Tibial artery (tissue), 4 donors: ENCODE results near the gene GRM3.

Experiments
- DNase-seq, 2 donors: peaks; one replicate each; pipeline ENCODE4 v3.0.0-alpha.2; 2019
- H3K27ac ChIP-seq, 2 donors: fragments of 200-600 bp; sonication (generic) in 1 of 2; 1 replicate in 1 of 2; 2 replicates in 1 of 2; pipeline ENCODE4 v1.5.1; 2018 to 2019; ENCODE audit warnings: mild to moderate bottlenecking in 1 of 2
- H3K27me3 ChIP-seq, 2 donors: fragments of 200-600 bp; sonication (generic) in 1 of 2; one replicate each; pipeline versions ENCODE4 v1.5.1 to v1.6.0; 2016 to 2019
- H3K36me3 ChIP-seq, 3 donors: fragments of 200-600 bp; sonication (generic) in 2 of 3; one replicate each; pipeline ENCODE4 v1.5.1; 2016 to 2019; ENCODE audit warnings: mild to moderate bottlenecking in 2 of 3
- H3K4me1 ChIP-seq, 4 donors: fragments of 200-600 bp; sonication (generic) in 2 of 4; 1 replicate in 3 of 4; 2 replicates in 1 of 4; pipeline ENCODE4 v1.5.1; 2016 to 2019
- H3K4me3 ChIP-seq, 2 donors: fragments of 200-600 bp; sonication (generic) in 1 of 2; 1 replicate in 1 of 2; 2 replicates in 1 of 2; pipeline ENCODE4 v1.5.1; 2018 to 2019; ENCODE audit warnings: mild to moderate bottlenecking in 2 of 2
- H3K9me3 ChIP-seq, 3 donors: fragments of 200-600 bp; sonication (generic) in 1 of 3; one replicate each; pipeline ENCODE4 v1.5.1; 2016 to 2019
- CTCF ChIP-seq, 2 experiments: fragments of 200-600 bp in 1 of 2; fragments of 450-650 bp in 1 of 2; IDR thresholded peaks; one replicate each; pipeline ENCODE4 v1.5.1; 2017 to 2019; ENCODE audit warnings: antibody characterized with exemption in 2 of 2, mild to moderate bottlenecking in 1 of 2, moderate library complexity in 1 of 2
- intact Hi-C: fragments of 100-400 bp; cut with DNase I; formaldehyde crosslinking; loops from one replicate; pipeline ENCODE4 v1.15.0; 2023; ENCODE audit warnings: low total_unique reads

The GRM3 gene

GRCh38 chr7:86837235-86837634 lies 193.5 kb downstream of the GRM3 start:
- Histone ChIP-seq H3K36me3 (no peaks in the 10 kb centered on the region), H3K27me3 (no peaks in the 10 kb centered on the region), H3K4me1 (no peaks in the 10 kb centered on the region), H3K4me3 (no peak overlapping the region), H3K27ac (no peak overlapping the region), H3K9me3 (no peaks in the 10 kb centered on the region)
- intact Hi-C loops, result no loop called here
- DNase-seq, result no peak
- TF ChIP-seq CTCF (IDR thresholded peaks at IDR 0.05), result no peak

GRCh38 chr7:86844608-86845007 lies 200.9 kb downstream of the GRM3 start:
- no peak for TF ChIP-seq CTCF (IDR thresholded peaks at IDR 0.05)
- intact Hi-C loops, result no loop called here

GRCh38 chr7:86846494-86847190 lies 202.9 kb downstream of the GRM3 start:
- H3K9me3 ChIP-seq, result no peaks in the 10 kb centered on the region
- no peak overlapping the region for H3K27ac ChIP-seq
- no peaks in the 10 kb centered on the region for H3K27me3 ChIP-seq
- no peaks in the 10 kb centered on the region for H3K4me1 ChIP-seq
- DNase-seq, result no peak
- no peaks in the 10 kb centered on the region for H3K36me3 ChIP-seq
- TF ChIP-seq CTCF (IDR thresholded peaks at IDR 0.05), result no peak
- intact Hi-C loops, result no loop called here
- H3K4me3 ChIP-seq, result no peak overlapping the region

More at GRCh38 chr7:86844608-86845007, 200.9 kb downstream of the GRM3 start:
- H3K27ac ChIP-seq, result no peak overlapping the region
- no peak overlapping the region for H3K4me3 ChIP-seq
- H3K4me1 ChIP-seq, result no peaks in the 10 kb centered on the region
- H3K27me3 ChIP-seq, result no peaks in the 10 kb centered on the region
- DNase-seq, result no peak
- H3K9me3 ChIP-seq, result no peaks in the 10 kb centered on the region
- no peaks in the 10 kb centered on the region for H3K36me3 ChIP-seq

- intact Hi-C loops, result no loop called here
These were observed 204.5 kb downstream of the GRM3 start for GRCh38 chr7:86848226-86848625.

GRCh38 chr7:86851566-86851965 lies 207.9 kb downstream of the GRM3 start:
- Histone ChIP-seq H3K27me3 (no peaks in the 10 kb centered on the region), H3K4me3 (no peak overlapping the region), H3K9me3 (no peaks in the 10 kb centered on the region), H3K4me1 (no peaks in the 10 kb centered on the region), H3K36me3 (no peaks in the 10 kb centered on the region), H3K27ac (no peak overlapping the region)
- no peak for TF ChIP-seq CTCF (IDR thresholded peaks at IDR 0.05)
- intact Hi-C loops, result no loop called here
- DNase-seq, result no peak

More at GRCh38 chr7:86848226-86848625, 204.5 kb downstream of the GRM3 start:
- Histone ChIP-seq H3K27me3 (no peaks in the 10 kb centered on the region), H3K4me1 (no peaks in the 10 kb centered on the region), H3K9me3 (no peaks in the 10 kb centered on the region), H3K36me3 (no peaks in the 10 kb centered on the region), H3K27ac (no peak overlapping the region), H3K4me3 (no peak overlapping the region)
- DNase-seq, result no peak
- no peak for TF ChIP-seq CTCF (IDR thresholded peaks at IDR 0.05)
